Choroid plexus epithelial cell (primary cell): ENCODE measurements around the gene PLTP.

Source experiments
- DNase-seq: peaks from one replicate; pipeline ENCODE4 v3.0.0-alpha.2; 2010; ENCODE audit warnings: low read depth
- H3K4me3 ChIP-seq: 2 replicates; pipeline ENCODE4 v1.5.1; 2011; ENCODE audit warnings: low read depth, mild to moderate bottlenecking, control low read depth, low read length, moderate library complexity
- CTCF ChIP-seq: conservative IDR thresholded peaks from 2 replicates; pipeline ENCODE4 v1.5.1; 2011; ENCODE audit warnings: low read depth, mild to moderate bottlenecking, control low read depth, inconsistent platforms, low read length, moderate library complexity

PLTP gene

DNA sequence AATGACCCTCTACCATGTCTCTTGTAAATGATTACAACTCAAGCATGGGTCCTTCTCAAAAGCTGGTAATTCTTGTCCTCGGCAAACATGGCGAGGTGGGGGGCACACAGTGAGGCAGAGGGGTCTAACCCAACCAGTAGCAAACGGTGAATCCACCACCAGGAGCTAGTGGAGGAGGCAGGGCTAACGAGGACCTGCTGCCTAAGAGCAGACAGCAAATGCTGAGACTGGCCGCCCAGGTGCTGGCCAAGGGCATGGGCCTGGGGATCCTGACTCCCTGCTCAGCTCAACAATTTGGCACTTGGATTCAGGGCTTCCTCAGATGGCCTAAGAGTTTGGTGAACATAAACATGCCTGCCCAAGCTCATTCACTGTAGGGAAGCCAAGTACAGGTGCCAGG is 40.9 kb upstream of the PLTP start:
- TF ChIP-seq CTCF = no peak
- no peak overlapping the region for H3K4me3 ChIP-seq
- no peak for DNase-seq

GRCh38 chr20:45951925-45952834 is 40.2 kb upstream of the PLTP start:
- no peak overlapping the region for H3K4me3 ChIP-seq
- no peak for TF ChIP-seq CTCF
- no peak for DNase-seq

GRCh38 chr20:45950330-45950646 is 38.3 kb upstream of the PLTP start:
- no peak for DNase-seq
- TF ChIP-seq CTCF = no peak
- no peak overlapping the region for H3K4me3 ChIP-seq

- no peak for DNase-seq
- no peak for TF ChIP-seq CTCF
- no peak overlapping the region for H3K4me3 ChIP-seq
Observed at GRCh38 chr20:45949542-45950329, 37.8 kb upstream of the PLTP start.

DNA sequence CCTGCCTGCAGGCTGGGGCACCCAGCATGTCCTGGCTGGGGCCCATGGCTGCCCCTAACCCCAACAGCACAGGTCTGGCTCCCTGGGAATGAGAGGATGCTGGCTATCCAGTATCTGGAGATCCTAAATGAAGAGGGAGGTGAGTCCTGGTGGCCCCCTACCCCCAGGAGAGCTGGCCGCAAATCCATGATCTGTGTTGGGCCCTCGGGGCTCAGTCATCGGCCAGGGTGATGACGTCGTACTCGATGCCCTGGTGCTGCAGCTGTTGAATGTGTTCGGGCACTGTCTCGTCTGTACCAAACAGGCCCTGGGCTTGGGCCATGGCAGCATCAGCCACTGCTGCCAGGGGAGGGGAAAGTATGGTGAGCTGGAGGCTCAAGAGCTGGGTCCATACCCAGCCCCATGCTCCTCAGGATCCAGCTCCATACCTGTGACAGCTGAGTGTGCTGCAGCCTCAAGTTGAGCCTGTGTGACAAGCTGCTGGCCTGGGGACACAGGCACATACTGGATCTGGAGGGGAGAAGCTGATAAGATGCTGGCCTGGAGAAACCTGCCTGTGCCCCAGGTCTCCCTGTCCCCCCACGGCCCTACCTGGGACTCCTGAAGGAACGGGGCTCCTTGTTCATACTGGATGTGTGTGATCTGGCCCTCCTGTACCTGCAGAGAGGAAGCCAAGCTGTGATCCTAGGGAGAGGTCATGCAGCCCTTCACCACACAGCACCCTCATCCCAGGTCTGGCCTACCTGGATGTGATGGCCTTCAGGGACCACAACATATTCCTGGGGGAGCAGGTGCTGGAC is 37.0 kb upstream of the PLTP start:
- DNase-seq = no peak
- no peak for TF ChIP-seq CTCF
- no peak overlapping the region for H3K4me3 ChIP-seq

DNA sequence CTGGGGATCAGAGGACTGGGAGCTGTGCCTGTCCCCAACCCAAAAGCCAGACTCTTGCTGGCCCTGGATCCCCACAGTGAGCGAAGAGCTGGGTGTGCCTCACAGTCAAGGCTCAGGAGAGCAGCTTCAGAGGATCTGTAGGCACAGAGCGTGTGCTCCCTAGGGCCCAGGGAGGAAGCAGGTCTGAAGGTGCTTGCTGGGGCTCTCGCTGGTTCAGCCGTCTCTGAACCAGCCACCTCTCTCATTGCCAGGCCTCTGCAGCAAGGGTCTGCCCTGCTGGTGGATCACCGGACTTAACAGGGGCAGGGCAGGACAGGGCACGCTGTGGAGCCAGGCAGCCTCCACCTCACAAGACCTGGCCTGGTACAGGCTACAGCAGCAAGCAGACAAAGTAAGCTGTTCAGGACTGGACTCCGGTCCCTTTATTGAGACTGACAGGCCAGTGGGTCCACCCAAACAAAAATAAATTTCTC is 36.3 kb upstream of the PLTP start:
- no peak for TF ChIP-seq CTCF
- no peak overlapping the region for H3K4me3 ChIP-seq
- DNase-seq = no peak
